Skeletal muscle tissue (tissue), 4 donors: ENCODE measurements around the gene STRA6. TPM values are rescaled to one million over a fixed set of nuclear protein-coding genes. Genes with fewer than 3 reads are reported as not detected.

Experiments used
- H3K27ac ChIP-seq: one replicate; pipeline ENCODE4 v1.7.0; 2013; ENCODE audit warnings: mild to moderate bottlenecking, low read depth, low read length, inconsistent platforms
- H3K27me3 ChIP-seq, 3 donors: one replicate each; pipeline ENCODE4 v1.7.0; 2013; ENCODE audit warnings: low read length in 3 of 3; ENCODE audit not compliant: control insufficient read depth in 3 of 3, insufficient read depth in 3 of 3
- H3K36me3 ChIP-seq, 3 donors: one replicate each; pipeline ENCODE4 v1.7.0; 2013; ENCODE audit warnings: low read length in 3 of 3; ENCODE audit not compliant: control insufficient read depth in 3 of 3, insufficient read depth in 3 of 3
- H3K4me1 ChIP-seq, 3 donors: one replicate each; pipeline ENCODE4 v1.7.0; 2013; ENCODE audit warnings: low read length in 3 of 3, mild to moderate bottlenecking in 3 of 3; ENCODE audit not compliant: control insufficient read depth in 3 of 3, insufficient read depth in 3 of 3
- H3K4me3 ChIP-seq, 3 donors: one replicate each; pipeline ENCODE4 v1.7.0; 2013; ENCODE audit warnings: low read length in 3 of 3
- H3K9ac ChIP-seq, 3 donors: one replicate each; pipeline ENCODE4 v1.7.0; 2013; ENCODE audit warnings: low read length in 3 of 3, mild to moderate bottlenecking in 3 of 3, moderate library complexity in 2 of 3, low read depth in 1 of 3
- H3K9me3 ChIP-seq, 3 donors: one replicate each; pipeline ENCODE4 v1.7.0; 2013; ENCODE audit warnings: low read length in 3 of 3; ENCODE audit not compliant: control insufficient read depth in 3 of 3
- total RNA-seq: library from RNA; depleted of rRNA; stranded (reverse); fragments of >200 nt; gene quantifications from one replicate; pipeline ENCODE4 v1.2.3, GENCODE V29; 2014
- donor health status: Osteomylitis.

STRA6 gene
- total RNA-seq, 1 donor from 2014 or later = 1.0 TPM

GRCh38 chr15:74197176-74197965 lies 5.2 kb downstream of the STRA6 start:
- Histone ChIP-seq H3K36me3 (no peaks in the 10 kb centered on the region), H3K27me3 (peaks cover 0 to 16% (median 12%) of the 10 kb centered on the region in 3 donors), H3K9me3 (no peaks in the 10 kb centered on the region), H3K27ac (no peak overlapping the region), H3K4me1 (peaks cover 7 to 17% (median 9%) of the 10 kb centered on the region in 3 donors), H3K4me3 (no peak overlapping the region), H3K9ac (no peak overlapping the region)

- no peaks in the 10 kb centered on the region for H3K9me3 ChIP-seq
- peaks cover 0 to 8% (median 8%) of the 10 kb centered on the region in 3 donors for H3K27me3 ChIP-seq
- H3K4me1 ChIP-seq = peaks cover 5 to 14% (median 6%) of the 10 kb centered on the region in 3 donors
- no peak overlapping the region for H3K4me3 ChIP-seq
- H3K27ac ChIP-seq = no peak overlapping the region
- H3K9ac ChIP-seq = no peak overlapping the region
- no peaks in the 10 kb centered on the region for H3K36me3 ChIP-seq
These were observed 6.4 kb downstream of the STRA6 start for GRCh38 chr15:74196175-74196574.

GRCh38 chr15:74194572-74195559 lies 7.7 kb downstream of the STRA6 start:
- Histone ChIP-seq H3K36me3 (no peaks in the 10 kb centered on the region), H3K27me3 (peaks cover 0 to 8% (median 8%) of the 10 kb centered on the region in 3 donors), H3K9me3 (no peaks in the 10 kb centered on the region), H3K4me3 (no peak overlapping the region), H3K9ac (no peak overlapping the region), H3K27ac (no peak overlapping the region), H3K4me1 (peaks cover 0 to 8% (median 0%) of the 10 kb centered on the region in 3 donors)

- Histone ChIP-seq H3K27me3 (peaks cover 0 to 8% (median 8%) of the 10 kb centered on the region in 3 donors), H3K9ac (no peak overlapping the region), H3K4me3 (no peak overlapping the region), H3K36me3 (no peaks in the 10 kb centered on the region), H3K4me1 (peaks cover 0 to 8% (median 0%) of the 10 kb centered on the region in 3 donors), H3K9me3 (no peaks in the 10 kb centered on the region), H3K27ac (no peak overlapping the region)
These were observed 8.7 kb downstream of the STRA6 start for GRCh38 chr15:74193905-74194304.

GRCh38 chr15:74193299-74193718 lies 9.3 kb downstream of the STRA6 start:
- Histone ChIP-seq H3K9ac (no peak overlapping the region), H3K9me3 (no peaks in the 10 kb centered on the region), H3K4me1 (peaks cover 0 to 8% (median 0%) of the 10 kb centered on the region in 3 donors), H3K27me3 (peaks cover 0 to 8% (median 8%) of the 10 kb centered on the region in 3 donors), H3K27ac (no peak overlapping the region), H3K36me3 (no peaks in the 10 kb centered on the region), H3K4me3 (no peak overlapping the region)

GRCh38 chr15:74192751-74193150 lies 9.8 kb downstream of the STRA6 start:
- H3K9me3 ChIP-seq = no peaks in the 10 kb centered on the region
- peaks cover 0 to 8% (median 0%) of the 10 kb centered on the region in 3 donors for H3K4me1 ChIP-seq
- H3K27me3 ChIP-seq = peaks cover 0 to 8% (median 8%) of the 10 kb centered on the region in 3 donors
- no peak overlapping the region for H3K27ac ChIP-seq
- H3K9ac ChIP-seq = no peak overlapping the region
- H3K4me3 ChIP-seq = no peak overlapping the region
- H3K36me3 ChIP-seq = no peaks in the 10 kb centered on the region

GRCh38 chr15:74191798-74192197 lies 10.8 kb downstream of the STRA6 start:
- Histone ChIP-seq H3K36me3 (no peaks in the 10 kb centered on the region), H3K27me3 (peaks cover 0 to 8% (median 8%) of the 10 kb centered on the region in 3 donors), H3K27ac (no peak overlapping the region)

GRCh38 chr15:74188216-74188615 lies 14.4 kb downstream of the STRA6 start:
- H3K9ac ChIP-seq = no peak overlapping the region
- peaks cover 0 to 2% (median 0%) of the 10 kb centered on the region in 3 donors for H3K27me3 ChIP-seq

More at GRCh38 chr15:74191798-74192197, 10.8 kb downstream of the STRA6 start:
- H3K4me3 ChIP-seq = no peak overlapping the region
- no peaks in the 10 kb centered on the region for H3K9me3 ChIP-seq
- H3K4me1 ChIP-seq = peaks cover 0 to 8% (median 0%) of the 10 kb centered on the region in 3 donors
- H3K9ac ChIP-seq = no peak overlapping the region

GRCh38 chr15:74185710-74186348 lies 16.8 kb downstream of the STRA6 start:
- Histone ChIP-seq H3K4me1 (peaks cover 0 to 2% (median 2%) of the 10 kb centered on the region in 3 donors), H3K4me3 (no peak overlapping the region), H3K9ac (no peak overlapping the region), H3K9me3 (no peaks in the 10 kb centered on the region), H3K27ac (no peak overlapping the region), H3K36me3 (no peaks in the 10 kb centered on the region), H3K27me3 (peaks cover 0 to 3% (median 0%) of the 10 kb centered on the region in 3 donors)

More at GRCh38 chr15:74188216-74188615, 14.4 kb downstream of the STRA6 start:
- Histone ChIP-seq H3K4me1 (no peaks in the 10 kb centered on the region), H3K36me3 (no peaks in the 10 kb centered on the region), H3K4me3 (no peak overlapping the region), H3K27ac (no peak overlapping the region), H3K9me3 (no peaks in the 10 kb centered on the region)
